ENCODE data around the gene TNS1. TPM values are rescaled to one million over a fixed set of nuclear protein-coding genes. Genes with fewer than 3 reads are reported as not detected.

TNS1 gene
- total and polyA plus RNA-seq, 10 of the 15 experiments (the other 5 are each of a cell fraction or from before 2014, with no cell fraction given), result 0.05 to 0.44 TPM; not detected in 8

DNA sequence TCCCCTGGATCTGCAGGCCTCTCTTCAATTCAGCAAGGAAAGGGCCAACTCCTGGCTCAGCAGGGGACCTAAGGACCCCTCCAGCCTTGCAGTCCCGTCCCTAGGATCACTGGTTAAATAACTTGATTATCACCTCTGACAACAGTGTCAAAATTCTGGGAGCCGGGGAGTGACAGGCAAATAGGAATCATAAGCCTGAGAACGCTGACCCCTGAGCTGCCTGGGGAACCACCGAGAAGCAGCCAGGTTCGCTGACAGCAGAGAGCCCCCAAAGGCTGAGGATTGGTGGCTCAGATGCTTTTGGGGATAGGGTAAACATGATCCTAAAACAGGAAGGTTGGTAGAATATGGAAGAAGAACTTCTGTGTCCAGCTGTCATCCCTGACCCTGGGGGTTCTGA is 17.5 kb upstream of the TNS1 start:
- Histone ChIP-seq H2AFZ (ENCODE audit: control insufficient read depth, low read depth, low read length) (no peak overlapping the region), H3K27me3 (replicated peaks in 1 of 2; ENCODE audit: control insufficient read depth in 2 of 2, insufficient read depth in 2 of 2, low read length in 1 of 2) (no peaks in the 10 kb centered on the region), H3K4me1 (ENCODE audit: control insufficient read depth, insufficient read depth, low read length) (no peaks in the 10 kb centered on the region), H3K27ac (ENCODE audit: control insufficient read depth, insufficient read depth) (no peak overlapping the region), H3K4me2 (ENCODE audit: control insufficient read depth, insufficient read depth) (no peak overlapping the region), H3K4me3 (no peak overlapping the region), H3K9me3 (replicated peaks; ENCODE audit: control insufficient read depth, insufficient read depth, low read length) (no peaks in the 10 kb centered on the region), H4K20me1 (ENCODE audit: control insufficient read depth, insufficient read depth) (no peaks in the 10 kb centered on the region), H3K9ac (ENCODE audit: control insufficient read depth, insufficient read depth, low read length) (no peak overlapping the region), H3K36me3 (ENCODE audit: control insufficient read depth in 2 of 2, insufficient read depth in 2 of 2, low read length in 1 of 2) (no peaks in the 10 kb centered on the region), H3K79me2 (ENCODE audit: control insufficient read depth, insufficient read depth, low read length) (no peaks in the 10 kb centered on the region)
- intact Hi-C loops (cut with micrococcal nuclease; ENCODE audit: unreplicated experiment), result no loop called here
- no peak for FAIRE-seq
- ChIA-PET POLR2A (no interaction called here), CTCF (no interaction called here), SMC1A (ENCODE audit: uncharacterized antibody, unreplicated experiment) (no interaction called here), RAD21 (ENCODE audit: unreplicated experiment) (no interaction called here)
- TF ChIP-seq TAF1 (IDR thresholded peaks at IDR 0.05; ENCODE audit: borderline replicate concordance, low read depth, low read length), result no peak
- TF ChIP-seq, protein P1, sequence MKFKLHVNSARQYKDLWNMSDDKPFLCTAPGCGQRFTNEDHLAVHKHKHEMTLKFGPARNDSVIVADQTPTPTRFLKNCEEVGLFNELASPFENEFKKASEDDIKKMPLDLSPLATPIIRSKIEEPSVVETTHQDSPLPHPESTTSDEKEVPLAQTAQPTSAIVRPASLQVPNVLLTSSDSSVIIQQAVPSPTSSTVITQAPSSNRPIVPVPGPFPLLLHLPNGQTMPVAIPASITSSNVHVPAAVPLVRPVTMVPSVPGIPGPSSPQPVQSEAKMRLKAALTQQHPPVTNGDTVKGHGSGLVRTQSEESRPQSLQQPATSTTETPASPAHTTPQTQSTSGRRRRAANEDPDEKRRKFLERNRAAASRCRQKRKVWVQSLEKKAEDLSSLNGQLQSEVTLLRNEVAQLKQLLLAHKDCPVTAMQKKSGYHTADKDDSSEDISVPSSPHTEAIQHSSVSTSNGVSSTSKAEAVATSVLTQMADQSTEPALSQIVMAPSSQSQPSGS (IDR thresholded peaks at IDR 0.05; ENCODE audit: low read length), result no peak
- TF ChIP-seq TCF3 (IDR thresholded peaks at IDR 0.05; ENCODE audit: borderline replicate concordance, insufficient read depth, low read depth, low read length), result no peak
- TF ChIP-seq ASH2L (IDR thresholded peaks at IDR 0.05; ENCODE audit: borderline replicate concordance, low read depth), result no peak
- TF ChIP-seq ZNF24 (IDR thresholded peaks at IDR 0.05), result no peak
- TF ChIP-seq, protein P2, sequence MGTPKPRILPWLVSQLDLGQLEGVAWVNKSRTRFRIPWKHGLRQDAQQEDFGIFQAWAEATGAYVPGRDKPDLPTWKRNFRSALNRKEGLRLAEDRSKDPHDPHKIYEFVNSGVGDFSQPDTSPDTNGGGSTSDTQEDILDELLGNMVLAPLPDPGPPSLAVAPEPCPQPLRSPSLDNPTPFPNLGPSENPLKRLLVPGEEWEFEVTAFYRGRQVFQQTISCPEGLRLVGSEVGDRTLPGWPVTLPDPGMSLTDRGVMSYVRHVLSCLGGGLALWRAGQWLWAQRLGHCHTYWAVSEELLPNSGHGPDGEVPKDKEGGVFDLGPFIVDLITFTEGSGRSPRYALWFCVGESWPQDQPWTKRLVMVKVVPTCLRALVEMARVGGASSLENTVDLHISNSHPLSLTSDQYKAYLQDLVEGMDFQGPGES (IDR thresholded peaks at IDR 0.05), result no peak
- TF ChIP-seq, protein P3, sequence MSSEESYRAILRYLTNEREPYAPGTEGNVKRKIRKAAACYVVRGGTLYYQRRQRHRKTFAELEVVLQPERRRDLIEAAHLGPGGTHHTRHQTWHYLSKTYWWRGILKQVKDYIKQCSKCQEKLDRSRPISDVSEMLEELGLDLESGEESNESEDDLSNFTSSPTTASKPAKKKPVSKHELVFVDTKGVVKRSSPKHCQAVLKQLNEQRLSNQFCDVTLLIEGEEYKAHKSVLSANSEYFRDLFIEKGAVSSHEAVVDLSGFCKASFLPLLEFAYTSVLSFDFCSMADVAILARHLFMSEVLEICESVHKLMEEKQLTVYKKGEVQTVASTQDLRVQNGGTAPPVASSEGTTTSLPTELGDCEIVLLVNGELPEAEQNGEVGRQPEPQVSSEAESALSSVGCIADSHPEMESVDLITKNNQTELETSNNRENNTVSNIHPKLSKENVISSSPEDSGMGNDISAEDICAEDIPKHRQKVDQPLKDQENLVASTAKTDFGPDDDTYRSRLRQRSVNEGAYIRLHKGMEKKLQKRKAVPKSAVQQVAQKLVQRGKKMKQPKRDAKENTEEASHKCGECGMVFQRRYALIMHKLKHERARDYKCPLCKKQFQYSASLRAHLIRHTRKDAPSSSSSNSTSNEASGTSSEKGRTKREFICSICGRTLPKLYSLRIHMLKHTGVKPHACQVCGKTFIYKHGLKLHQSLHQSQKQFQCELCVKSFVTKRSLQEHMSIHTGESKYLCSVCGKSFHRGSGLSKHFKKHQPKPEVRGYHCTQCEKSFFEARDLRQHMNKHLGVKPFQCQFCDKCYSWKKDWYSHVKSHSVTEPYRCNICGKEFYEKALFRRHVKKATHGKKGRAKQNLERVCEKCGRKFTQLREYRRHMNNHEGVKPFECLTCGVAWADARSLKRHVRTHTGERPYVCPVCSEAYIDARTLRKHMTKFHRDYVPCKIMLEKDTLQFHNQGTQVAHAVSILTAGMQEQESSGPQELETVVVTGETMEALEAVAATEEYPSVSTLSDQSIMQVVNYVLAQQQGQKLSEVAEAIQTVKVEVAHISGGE (CRISPR knock-in tag; IDR thresholded peaks at IDR 0.05), result no peak
- TF ChIP-seq, protein P4, sequence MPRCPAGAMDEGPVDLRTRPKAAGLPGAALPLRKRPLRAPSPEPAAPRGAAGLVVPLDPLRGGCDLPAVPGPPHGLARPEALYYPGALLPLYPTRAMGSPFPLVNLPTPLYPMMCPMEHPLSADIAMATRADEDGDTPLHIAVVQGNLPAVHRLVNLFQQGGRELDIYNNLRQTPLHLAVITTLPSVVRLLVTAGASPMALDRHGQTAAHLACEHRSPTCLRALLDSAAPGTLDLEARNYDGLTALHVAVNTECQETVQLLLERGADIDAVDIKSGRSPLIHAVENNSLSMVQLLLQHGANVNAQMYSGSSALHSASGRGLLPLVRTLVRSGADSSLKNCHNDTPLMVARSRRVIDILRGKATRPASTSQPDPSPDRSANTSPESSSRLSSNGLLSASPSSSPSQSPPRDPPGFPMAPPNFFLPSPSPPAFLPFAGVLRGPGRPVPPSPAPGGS (IDR thresholded peaks at IDR 0.05; ENCODE audit: borderline replicate concordance, insufficient read depth, low read depth, low read length, poor library complexity, severe bottlenecking), result no peak
- no peak for TF ChIP-seq NFIC (IDR thresholded peaks at IDR 0.05; ENCODE audit: low read depth, low read length)
- no peak for TF ChIP-seq NR2C1 (IDR thresholded peaks at IDR 0.05)
- TF ChIP-seq ZSCAN29 (IDR thresholded peaks at IDR 0.05), result no peak
- TF ChIP-seq RAD21 (IDR thresholded peaks at IDR 0.05; ENCODE audit: insufficient read depth, low read depth, low read length), result no peak
- TF ChIP-seq ZNF384 (IDR thresholded peaks at IDR 0.05; ENCODE audit: borderline replicate concordance, low read depth, low read length), result no peak
- TF ChIP-seq STAT3 (IDR thresholded peaks at IDR 0.05; ENCODE audit: low read depth, low read length), result no peak
- TF ChIP-seq, protein P5, sequence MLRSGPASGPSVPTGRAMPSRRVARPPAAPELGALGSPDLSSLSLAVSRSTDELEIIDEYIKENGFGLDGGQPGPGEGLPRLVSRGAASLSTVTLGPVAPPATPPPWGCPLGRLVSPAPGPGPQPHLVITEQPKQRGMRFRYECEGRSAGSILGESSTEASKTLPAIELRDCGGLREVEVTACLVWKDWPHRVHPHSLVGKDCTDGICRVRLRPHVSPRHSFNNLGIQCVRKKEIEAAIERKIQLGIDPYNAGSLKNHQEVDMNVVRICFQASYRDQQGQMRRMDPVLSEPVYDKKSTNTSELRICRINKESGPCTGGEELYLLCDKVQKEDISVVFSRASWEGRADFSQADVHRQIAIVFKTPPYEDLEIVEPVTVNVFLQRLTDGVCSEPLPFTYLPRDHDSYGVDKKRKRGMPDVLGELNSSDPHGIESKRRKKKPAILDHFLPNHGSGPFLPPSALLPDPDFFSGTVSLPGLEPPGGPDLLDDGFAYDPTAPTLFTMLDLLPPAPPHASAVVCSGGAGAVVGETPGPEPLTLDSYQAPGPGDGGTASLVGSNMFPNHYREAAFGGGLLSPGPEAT (IDR thresholded peaks at IDR 0.05; ENCODE audit: low read depth), result no peak
- TF ChIP-seq SIX5 (IDR thresholded peaks at IDR 0.05; ENCODE audit: low read depth, low read length, severe bottlenecking), result no peak
- TF ChIP-seq ZNF274 (IDR thresholded peaks at IDR 0.05; ENCODE audit: insufficient read depth, insufficient read length), result no peak
- in situ Hi-C loops (cut with MboI), result no loop called here
- no TSS peak for BruUV-seq (replicated peaks)
- WGBS (ENCODE audit: insufficient coverage, insufficient replicate concordance, low lambda C conversion rate, missing lambda C conversion rate), result 49% methylated on average over 5 of the region's 5 CpGs
- no peak for ATAC-seq
- DNase-seq (ENCODE audit: low read depth, low spot score), result no peak
